ENCODE results near the gene RECQL5. TPM values are rescaled to one million over a fixed set of nuclear protein-coding genes. Genes with fewer than 3 reads are reported as not detected.

The RECQL5 gene
- total and polyA plus RNA-seq, 2 of the 8 experiments (the other 6 are each of a cell fraction or from before 2014, with no cell fraction given) = 15.1 to 41.1 TPM

DNA sequence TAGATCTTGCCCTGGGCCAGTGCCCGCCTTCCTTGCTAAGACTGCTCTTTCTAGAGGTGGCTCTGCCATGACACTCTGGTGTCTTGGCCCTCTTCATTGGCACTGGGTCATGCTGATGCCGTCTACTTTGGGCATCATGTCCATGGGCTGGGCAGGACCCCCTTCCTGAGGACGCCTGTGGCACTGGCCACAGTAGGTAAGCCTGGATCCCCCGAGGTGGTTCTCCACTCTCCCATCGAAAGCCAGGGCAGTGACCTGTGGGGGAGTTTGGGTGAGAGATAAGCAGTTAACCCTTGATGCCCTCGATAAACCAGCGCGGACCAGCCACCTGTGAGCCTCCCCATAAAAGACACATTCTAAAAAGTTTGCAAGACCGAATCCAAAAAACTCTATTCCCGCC lies 34.3 kb upstream of the RECQL5 start:
- peaks cover 0 to 6% of the 10 kb centered on the region in 2 experiments for H4K20me1 ChIP-seq (replicated peaks in 1 of 2; ENCODE audit: control insufficient read depth in 1 of 2, insufficient read depth in 2 of 2, low read length in 2 of 2)
- H3K79me1 ChIP-seq (ENCODE audit: low read depth, low read length) = no peaks in the 10 kb centered on the region; the same call in 1 of the 2 replicates
- H2BK20ac ChIP-seq (ENCODE audit: low read length) = no peak overlapping the region
- H3K4me2 ChIP-seq (ENCODE audit: insufficient read depth in 1 of 2, low read depth in 2 of 2, low read length in 2 of 2) = no peak overlapping the region
- FAIRE-seq (no peak), DNase-seq (ENCODE audit: low read depth in 1 of 2, low spot score in 2 of 2) (no peak)
- H2BK15ac ChIP-seq (ENCODE audit: low read length) = no peak overlapping the region
- H3K9ac ChIP-seq (replicated peaks in 1 of 4; ENCODE audit: extremely low read depth in 1 of 4, low read depth in 3 of 4, low read length in 3 of 4) = no peak overlapping the region
- H4K8ac ChIP-seq (ENCODE audit: extremely low read depth, insufficient read depth, low read length) = no peak overlapping the region
- no peak overlapping the region for H2BK120ac ChIP-seq (replicated peaks; ENCODE audit: low read depth, low read length)
- H3K27me3 ChIP-seq (replicated peaks in 1 of 4; ENCODE audit: control insufficient read depth in 3 of 4, extremely low read depth in 1 of 4, insufficient read depth in 3 of 4, low read length in 3 of 4) = no peaks in the 10 kb centered on the region
- H2BK12ac ChIP-seq (ENCODE audit: low read depth, low read length) = no peak overlapping the region
- no peak overlapping the region for H2BK5ac ChIP-seq (ENCODE audit: low read depth, low read length)
- H2AK5ac ChIP-seq (ENCODE audit: low read depth, low read length) = no peak overlapping the region
- ChIA-PET POLR2A (ENCODE audit: partially characterized antibody) (no interaction called here), CTCF (ENCODE audit: partially characterized antibody) (no interaction called here)
- no peak overlapping the region for H3K14ac ChIP-seq (ENCODE audit: insufficient read length)
- no peak overlapping the region for H3K27ac ChIP-seq (ENCODE audit: low read depth, low read length)
- H3K4me3 ChIP-seq (ENCODE audit: extremely low read depth in 1 of 4, insufficient read depth in 2 of 4, low read depth in 3 of 4, low read length in 4 of 4) = no peak overlapping the region
- WGBS, 2 experiments (ENCODE audit: extremely low coverage in 1 of 2, insufficient coverage in 1 of 2, insufficient read length in 1 of 2, insufficient replicate concordance in 2 of 2, low coverage in 1 of 2, low lambda C conversion rate in 2 of 2, missing lambda C conversion rate in 1 of 2) = 92% methylated on average over 10 of the region's 10 CpGs; no CpG with 5 or more reads in 1 of the 2 experiments
- H3K79me2 ChIP-seq (ENCODE audit: control insufficient read depth in 1 of 2, insufficient read depth in 2 of 2, low read length in 2 of 2) = no peaks in the 10 kb centered on the region; a peak in 1 of 4 replicates
- H3K23ac ChIP-seq (ENCODE audit: insufficient read length) = no peak overlapping the region
- H3K4ac ChIP-seq (replicated peaks; ENCODE audit: insufficient read length, low read depth, low read length) = no peak overlapping the region
- H3K4me1 ChIP-seq (replicated peaks in 1 of 4; ENCODE audit: control insufficient read depth in 3 of 4, insufficient read depth in 4 of 4, low read length in 3 of 4) = no peaks in the 10 kb centered on the region
- no peak overlapping the region for H3K18ac ChIP-seq (ENCODE audit: extremely low read depth, low read length)
- H4K5ac ChIP-seq (ENCODE audit: insufficient read length, low read depth, low read length) = no peak overlapping the region
- H3K9me3 ChIP-seq (ENCODE audit: insufficient read depth in 2 of 2, low read depth in 1 of 2, low read length in 1 of 2) = no peaks in the 10 kb centered on the region
- H2AFZ ChIP-seq (ENCODE audit: low read length) = no peak overlapping the region
- no peaks in the 10 kb centered on the region for H3K23me2 ChIP-seq (ENCODE audit: low read depth, low read length)
- peaks cover 22 to 54% (median 44%) of the 10 kb centered on the region in 4 experiments for H3K36me3 ChIP-seq (ENCODE audit: control insufficient read depth in 2 of 4, insufficient read depth in 4 of 4, low read length in 3 of 4)
- H4K91ac ChIP-seq (replicated peaks; ENCODE audit: insufficient read length, low read length) = no peak overlapping the region
- H3K56ac ChIP-seq (replicated peaks; ENCODE audit: insufficient read length, low read depth, low read length) = no peak overlapping the region
- TF ChIP-seq TEAD4 (IDR thresholded peaks at IDR 0.05; ENCODE audit: low read depth, low read length) = no peak
- no peak for TF ChIP-seq BACH1 (IDR thresholded peaks at IDR 0.05; ENCODE audit: low read length)
- TF ChIP-seq, protein P1, sequence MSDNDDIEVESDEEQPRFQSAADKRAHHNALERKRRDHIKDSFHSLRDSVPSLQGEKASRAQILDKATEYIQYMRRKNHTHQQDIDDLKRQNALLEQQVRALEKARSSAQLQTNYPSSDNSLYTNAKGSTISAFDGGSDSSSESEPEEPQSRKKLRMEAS (IDR thresholded peaks at IDR 0.05) = no peak
- no peak for TF ChIP-seq GTF2F1 (IDR thresholded peaks at IDR 0.05; ENCODE audit: borderline replicate concordance, low read depth, low read length)
- no peak for TF ChIP-seq HDAC2 (IDR thresholded peaks at IDR 0.05; ENCODE audit: borderline replicate concordance in 1 of 2, low read depth in 2 of 2, low read length in 2 of 2)
- TF ChIP-seq CHD1 (IDR thresholded peaks at IDR 0.05; ENCODE audit: low read depth, low read length) = no peak
- no peak for TF ChIP-seq SUZ12 (IDR thresholded peaks at IDR 0.05; ENCODE audit: low read length)
- TF ChIP-seq PHF8 (conservative IDR thresholded peaks at IDR 0.05; ENCODE audit: low read depth, low read length) = no peak
- no peak for TF ChIP-seq KDM5A (IDR thresholded peaks at IDR 0.05; ENCODE audit: low read length)
- TF ChIP-seq NRF1 (IDR thresholded peaks at IDR 0.05; ENCODE audit: low read depth, low read length) = no peak
- no peak for TF ChIP-seq NANOG (IDR thresholded peaks at IDR 0.05; ENCODE audit: insufficient read depth, low read depth, low read length, poor library complexity, severe bottlenecking)
- no peak for TF ChIP-seq SIX5 (IDR thresholded peaks at IDR 0.05; ENCODE audit: low read depth, low read length)
- no peak for TF ChIP-seq RNF2 (IDR thresholded peaks at IDR 0.05; ENCODE audit: borderline replicate concordance, low read depth, low read length, missing control alignments, poor library complexity, severe bottlenecking)

Measured in H1 (cell line).